Natural killer cell treated with Interleukin-12 subunit alpha and Interleukin-12 subunit beta and Interleukin-15 and Interleukin-18, amount 100 ng/mL, for 72 hours (primary cell): Measurements from ENCODE around the gene GCC2. TPM values are rescaled to one million over a fixed set of nuclear protein-coding genes. Genes with fewer than 3 reads are reported as not detected.
"Not testable (repeated sequence)": the region's sequence is repeated elsewhere in the genome, so short reads cannot be mapped to it uniquely, and the experiment has no call there.

ENCODE experiments used
- ATAC-seq, 2 donors: fragments of 150-1000 bp; cut with Tn5 transposase in 1 of 2; sonication (Bioruptor Pico), chemical (Tn5 transposase) in 1 of 2; 2 replicates each; pipeline ENCODE4 v1.10.0; 2021
- DNase-seq: peaks from one replicate; pipeline ENCODE4 v3.0.0; 2022; ENCODE audit warnings: low spot score
- H3K27ac Mint-ChIP-seq, 2 donors: 1 replicate in 1 of 2; 2 replicates in 1 of 2; pipeline ENCODE4 v1.8.0; 2022; ENCODE audit warnings: mixed read lengths in 2 of 2, mild to moderate bottlenecking in 1 of 2, moderate library complexity in 1 of 2
- H3K27me3 Mint-ChIP-seq, 2 donors: 1 replicate in 1 of 2; 2 replicates in 1 of 2; pipeline ENCODE4 v1.8.0; 2022; ENCODE audit warnings: mixed read lengths in 2 of 2
- H3K36me3 Mint-ChIP-seq: one replicate; pipeline ENCODE4 v1.8.0; 2022; ENCODE audit warnings: mixed read lengths
- H3K4me1 Mint-ChIP-seq, 2 donors: 1 replicate in 1 of 2; 2 replicates in 1 of 2; pipeline ENCODE4 v1.8.0; 2022; ENCODE audit warnings: low read depth in 2 of 2, mixed read lengths in 2 of 2, mild to moderate bottlenecking in 1 of 2
- H3K4me3 Mint-ChIP-seq: one replicate; pipeline ENCODE4 v1.8.0; 2022; ENCODE audit warnings: mixed read lengths
- H3K9me3 Mint-ChIP-seq: 2 replicates; pipeline ENCODE4 v1.8.0; 2022; ENCODE audit warnings: mixed read lengths
- total RNA-seq, 2 donors: library from RNA; stranded (reverse); gene quantifications; one replicate each; pipeline ENCODE4 v1.2.3, GENCODE V29; 2022

Gene GCC2
- total RNA-seq, 2 donors from 2014 or later = 36.4 to 41.8 TPM

- Mint-ChIP-seq H3K9me3 (no peaks in the 10 kb centered on the region), H3K27me3 (peaks cover 15% of the 10 kb centered on the region in 2 donors), H3K36me3 (no peaks in the 10 kb centered on the region), H3K27ac (no peak overlapping the region), H3K4me1 (no peaks in the 10 kb centered on the region), H3K4me3 (no peak overlapping the region)
- DNase-seq (no peak), ATAC-seq (no peak)
Measured at GRCh38 chr2:108423067-108423466, 25.9 kb upstream of the GCC2 start.

- no peaks in the 10 kb centered on the region for H3K36me3 Mint-ChIP-seq
- H3K27ac Mint-ChIP-seq = no peak overlapping the region
- ATAC-seq (no peak), DNase-seq (no peak)
- H3K27me3 Mint-ChIP-seq = peaks cover 15% of the 10 kb centered on the region in 2 donors
- no peaks in the 10 kb centered on the region for H3K9me3 Mint-ChIP-seq
- H3K4me1 Mint-ChIP-seq = no peaks in the 10 kb centered on the region
- H3K4me3 Mint-ChIP-seq = no peak overlapping the region
Measured at GRCh38 chr2:108423502-108424251, 25.3 kb upstream of the GCC2 start.

GRCh38 chr2:108428286-108429009, 20.6 kb upstream of the GCC2 start:
- no peak for DNase-seq
- no peaks in the 10 kb centered on the region for H3K9me3 Mint-ChIP-seq
- H3K4me3 Mint-ChIP-seq = no peak overlapping the region
- no peaks in the 10 kb centered on the region for H3K4me1 Mint-ChIP-seq
- H3K27me3 Mint-ChIP-seq = peaks cover 14 to 24% of the 10 kb centered on the region in 2 donors
- H3K36me3 Mint-ChIP-seq = peaks cover 6% of the 10 kb centered on the region
- H3K27ac Mint-ChIP-seq = no peak overlapping the region
- ATAC-seq = no peak

- H3K36me3 Mint-ChIP-seq, ATAC-seq, H3K27ac Mint-ChIP-seq, H3K4me3 Mint-ChIP-seq, H3K4me1 Mint-ChIP-seq, DNase-seq, H3K9me3 Mint-ChIP-seq: not testable (repeated sequence)
- H3K27me3 Mint-ChIP-seq = peaks cover 14 to 24% of the 10 kb centered on the region in 2 donors
Measured at GRCh38 chr2:108435578-108435977, 13.4 kb upstream of the GCC2 start.

GRCh38 chr2:108436976-108437375, 12.0 kb upstream of the GCC2 start:
- H3K4me1 Mint-ChIP-seq = peaks cover 3 to 5% of the 10 kb centered on the region in 2 donors
- DNase-seq (no peak), ATAC-seq (no peak)
- peaks cover 5% of the 10 kb centered on the region for H3K36me3 Mint-ChIP-seq
- peaks cover 6 to 14% of the 10 kb centered on the region in 2 donors for H3K27me3 Mint-ChIP-seq
- H3K27ac Mint-ChIP-seq = no peak overlapping the region
- H3K9me3 Mint-ChIP-seq = no peaks in the 10 kb centered on the region
- H3K4me3 Mint-ChIP-seq = no peak overlapping the region

GRCh38 chr2:108441712-108442111, 7.3 kb upstream of the GCC2 start:
- H3K27ac Mint-ChIP-seq = no peak overlapping the region
- ATAC-seq = no peak
- no peaks in the 10 kb centered on the region for H3K9me3 Mint-ChIP-seq
- H3K4me3 Mint-ChIP-seq = no peak overlapping the region
- H3K36me3 Mint-ChIP-seq = no peaks in the 10 kb centered on the region
- no peaks in the 10 kb centered on the region for H3K27me3 Mint-ChIP-seq
- peaks cover 3 to 4% of the 10 kb centered on the region in 2 donors for H3K4me1 Mint-ChIP-seq
- DNase-seq = no peak

- no peaks in the 10 kb centered on the region for H3K9me3 Mint-ChIP-seq
- H3K27ac Mint-ChIP-seq = no peak overlapping the region
- H3K27me3 Mint-ChIP-seq = no peaks in the 10 kb centered on the region
- H3K4me1 Mint-ChIP-seq = peaks cover 15 to 18% of the 10 kb centered on the region in 2 donors
- ATAC-seq (no peak), DNase-seq (no peak)
- H3K36me3 Mint-ChIP-seq = peaks cover 4% of the 10 kb centered on the region
- no peak overlapping the region for H3K4me3 Mint-ChIP-seq
Measured at GRCh38 chr2:108444941-108445840, 3.8 kb upstream of the GCC2 start.

- ATAC-seq (no peak), DNase-seq (no peak)
- no peaks in the 10 kb centered on the region for H3K27me3 Mint-ChIP-seq
- H3K9me3 Mint-ChIP-seq = no peaks in the 10 kb centered on the region
- no peak overlapping the region for H3K27ac Mint-ChIP-seq
- peaks cover 15 to 18% of the 10 kb centered on the region in 2 donors for H3K4me1 Mint-ChIP-seq
- H3K4me3 Mint-ChIP-seq = no peak overlapping the region
- H3K36me3 Mint-ChIP-seq = peaks cover 8% of the 10 kb centered on the region
Measured at GRCh38 chr2:108446703-108447102, 2.3 kb upstream of the GCC2 start.

GRCh38 chr2:108447947-108448677, 894 bp upstream of the GCC2 start:
- no peak for DNase-seq
- peak overlapping the region; percentile 99 for H3K4me3 Mint-ChIP-seq
- H3K36me3 Mint-ChIP-seq = peaks cover 17% of the 10 kb centered on the region
- no peaks in the 10 kb centered on the region for H3K9me3 Mint-ChIP-seq
- no peaks in the 10 kb centered on the region for H3K27me3 Mint-ChIP-seq
- H3K27ac Mint-ChIP-seq = peak overlapping the region; percentile 92 to 97
- H3K4me1 Mint-ChIP-seq = peaks cover 18 to 27% of the 10 kb centered on the region in 2 donors
- no peak for ATAC-seq

GRCh38 chr2:108449410-108450130, 564 bp downstream of the GCC2 start:
- Mint-ChIP-seq H3K4me1 (peaks cover 19 to 29% of the 10 kb centered on the region in 2 donors), H3K4me3 (peak overlapping the region; percentile 99), H3K9me3 (no peaks in the 10 kb centered on the region), H3K36me3 (peaks cover 21% of the 10 kb centered on the region), H3K27me3 (no peaks in the 10 kb centered on the region), H3K27ac (peak overlapping the region; percentile 92 to 97)
- DNase-seq (peak; percentile 63), ATAC-seq (peak in 1 of 2 donors; percentile 51)

GRCh38 chr2:108450863-108451262, 1.9 kb downstream of the GCC2 start:
- Mint-ChIP-seq H3K9me3 (no peaks in the 10 kb centered on the region), H3K4me1 (peaks cover 19 to 29% of the 10 kb centered on the region in 2 donors), H3K4me3 (no peak overlapping the region), H3K27me3 (no peaks in the 10 kb centered on the region), H3K27ac (no peak overlapping the region), H3K36me3 (peaks cover 29% of the 10 kb centered on the region)
- ATAC-seq (no peak), DNase-seq (no peak)

GRCh38 chr2:108451976-108452375, 3.0 kb downstream of the GCC2 start:
- DNase-seq = no peak
- Mint-ChIP-seq H3K9me3 (no peaks in the 10 kb centered on the region), H3K4me1 (peaks cover 23 to 36% of the 10 kb centered on the region in 2 donors), H3K27me3 (no peaks in the 10 kb centered on the region), H3K4me3 (no peak overlapping the region), H3K36me3 (peaks cover 39% of the 10 kb centered on the region), H3K27ac (no peak overlapping the region)
- ATAC-seq = no peak
